ENCODE measurements around the gene STK11IP.

GRCh38 chr2:219615894-219616293 lies 18.2 kb downstream of the STK11IP start:
- TF ChIP-seq, protein P1, sequence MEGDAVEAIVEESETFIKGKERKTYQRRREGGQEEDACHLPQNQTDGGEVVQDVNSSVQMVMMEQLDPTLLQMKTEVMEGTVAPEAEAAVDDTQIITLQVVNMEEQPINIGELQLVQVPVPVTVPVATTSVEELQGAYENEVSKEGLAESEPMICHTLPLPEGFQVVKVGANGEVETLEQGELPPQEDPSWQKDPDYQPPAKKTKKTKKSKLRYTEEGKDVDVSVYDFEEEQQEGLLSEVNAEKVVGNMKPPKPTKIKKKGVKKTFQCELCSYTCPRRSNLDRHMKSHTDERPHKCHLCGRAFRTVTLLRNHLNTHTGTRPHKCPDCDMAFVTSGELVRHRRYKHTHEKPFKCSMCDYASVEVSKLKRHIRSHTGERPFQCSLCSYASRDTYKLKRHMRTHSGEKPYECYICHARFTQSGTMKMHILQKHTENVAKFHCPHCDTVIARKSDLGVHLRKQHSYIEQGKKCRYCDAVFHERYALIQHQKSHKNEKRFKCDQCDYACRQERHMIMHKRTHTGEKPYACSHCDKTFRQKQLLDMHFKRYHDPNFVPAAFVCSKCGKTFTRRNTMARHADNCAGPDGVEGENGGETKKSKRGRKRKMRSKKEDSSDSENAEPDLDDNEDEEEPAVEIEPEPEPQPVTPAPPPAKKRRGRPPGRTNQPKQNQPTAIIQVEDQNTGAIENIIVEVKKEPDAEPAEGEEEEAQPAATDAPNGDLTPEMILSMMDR (IDR thresholded peaks at IDR 0.05), result no peak
- no peak for TF ChIP-seq POLR2A (IDR thresholded peaks at IDR 0.05)
